Stimulated activated CD4-positive, alpha-beta T cell treated with anti-CD3 and anti-CD28 coated beads, Interleukin-1b, Interleukin-23, amount 100 ng/mL, for 48 hours (primary cell): ENCODE results near the gene TF.
"Not testable (repeated sequence)": the region's sequence is repeated elsewhere in the genome, so short reads cannot be mapped to it uniquely, and the experiment has no call there.

Source experiments
- DNase-seq: peaks from one replicate; pipeline ENCODE4 v3.0.0-alpha.2; 2020

The TF gene

DNA sequence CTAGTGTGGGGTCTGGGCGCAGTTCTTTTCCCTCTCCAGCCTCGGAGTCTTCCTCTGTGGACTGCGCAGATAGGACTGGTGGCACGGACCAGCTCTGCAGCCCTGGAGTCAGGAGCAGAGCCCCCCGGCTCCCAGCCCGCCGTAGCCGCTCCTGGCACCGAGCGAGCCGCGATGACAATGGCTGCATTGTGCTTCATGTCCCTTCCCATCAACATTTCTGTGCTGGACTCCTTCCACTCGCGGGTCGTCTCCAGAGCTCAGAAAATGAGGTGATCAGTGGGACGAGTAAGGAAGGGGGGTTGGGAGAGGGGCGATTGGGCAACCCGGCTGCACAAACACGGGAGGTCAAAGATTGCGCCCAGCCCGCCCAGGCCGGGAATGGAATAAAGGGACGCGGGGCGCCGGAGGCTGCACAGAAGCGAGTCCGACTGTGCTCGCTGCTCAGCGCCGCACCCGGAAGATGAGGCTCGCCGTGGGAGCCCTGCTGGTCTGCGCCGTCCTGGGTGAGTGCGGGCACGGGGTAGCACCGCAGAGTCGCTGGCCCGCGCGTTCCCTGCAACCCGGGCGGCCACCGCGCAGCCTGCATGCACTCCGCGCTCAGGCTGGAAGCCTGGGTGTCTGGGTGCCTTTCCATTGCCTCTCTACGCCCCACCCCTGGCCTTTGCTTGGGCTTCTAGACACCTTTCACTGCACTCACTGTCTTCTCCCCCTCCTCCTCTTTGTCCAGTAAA is at the start of gene TF:
Gene TF, plus strand, starts transcription at position 413 of the 731 bp plus-strand sequence. Its CDS starts 48 bp downstream, at position 461.
- DNase-seq: no peak

DNA sequence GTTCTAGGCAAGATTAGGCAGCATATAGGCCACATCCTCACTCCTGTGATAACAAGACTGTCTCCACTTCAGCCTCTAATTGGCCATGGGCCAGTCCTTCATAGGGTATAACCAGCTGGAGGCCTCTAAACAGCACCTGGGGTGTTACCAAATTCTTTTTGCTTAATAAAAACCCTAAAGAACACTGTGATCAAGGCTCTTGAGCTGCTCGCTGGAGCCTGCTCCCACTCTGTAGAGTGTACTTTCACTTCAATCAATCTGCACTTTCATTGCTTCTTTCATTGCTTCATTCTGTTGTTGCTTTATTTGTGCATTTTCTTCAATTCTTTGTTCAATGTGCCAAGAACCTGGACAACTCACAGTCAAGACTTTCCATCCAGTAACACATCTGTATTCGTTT is 48.2 kb upstream of the TF start:
- no peak for DNase-seq

DNA sequence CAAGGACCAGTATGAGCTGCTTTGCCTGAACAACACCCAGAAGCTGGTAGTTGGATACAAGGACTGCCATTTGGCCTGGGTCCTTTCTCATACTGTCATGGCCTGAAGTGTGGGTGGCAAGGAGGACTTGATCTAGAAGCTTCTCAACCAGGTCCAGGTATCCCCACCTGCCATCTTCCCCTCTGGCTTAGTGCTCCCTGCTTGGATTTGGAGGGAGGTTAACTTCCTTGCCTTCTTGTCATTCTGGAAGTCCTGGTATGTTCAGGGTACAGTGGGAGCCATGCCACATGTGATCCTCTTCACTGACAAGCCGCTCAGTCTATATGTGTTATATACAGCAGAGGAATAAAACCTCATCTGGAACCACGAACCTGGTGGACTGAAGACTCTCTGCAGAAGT is 46.7 kb upstream of the TF start:
- no peak for DNase-seq

DNA sequence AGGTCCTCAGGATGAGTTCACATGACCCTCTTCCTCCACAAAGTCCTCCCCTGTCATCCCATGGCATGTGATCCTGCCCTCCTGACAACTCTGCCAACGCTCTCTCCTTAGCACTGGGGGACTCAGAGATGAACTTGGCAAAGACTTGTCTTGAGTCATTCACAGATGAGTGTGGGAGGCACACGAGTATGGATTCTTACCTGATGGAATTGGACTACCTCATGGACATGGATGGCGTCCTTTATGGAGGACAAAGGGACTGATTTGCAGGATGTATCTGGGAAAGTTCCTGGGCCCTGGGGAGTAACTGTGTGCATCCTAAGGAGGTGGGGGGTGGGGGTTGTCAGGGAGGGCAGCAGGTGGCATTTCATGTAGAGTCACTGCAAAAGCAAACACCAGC is 46.3 kb upstream of the TF start:
- no peak for DNase-seq

DNA sequence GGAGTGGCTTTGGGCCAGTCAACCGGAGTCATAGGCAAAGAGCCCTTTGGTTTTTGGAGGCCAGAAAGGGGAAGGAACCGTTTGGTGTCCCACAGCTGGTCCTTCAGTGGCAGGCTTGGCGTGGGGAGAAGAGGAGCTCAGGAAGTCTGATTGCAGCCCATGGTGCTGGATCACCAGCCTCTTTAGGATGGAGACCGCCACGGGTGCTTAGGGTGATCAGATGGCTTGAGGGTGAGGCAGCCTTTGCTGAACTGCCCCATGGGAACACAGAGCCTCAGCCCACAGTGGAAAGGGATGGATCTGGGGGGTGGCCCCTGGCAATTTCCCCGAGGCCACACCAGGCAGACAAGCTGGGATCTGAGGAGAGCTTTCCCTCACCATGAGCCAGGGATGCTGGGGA is 45.8 kb upstream of the TF start:
- no peak for DNase-seq

DNA sequence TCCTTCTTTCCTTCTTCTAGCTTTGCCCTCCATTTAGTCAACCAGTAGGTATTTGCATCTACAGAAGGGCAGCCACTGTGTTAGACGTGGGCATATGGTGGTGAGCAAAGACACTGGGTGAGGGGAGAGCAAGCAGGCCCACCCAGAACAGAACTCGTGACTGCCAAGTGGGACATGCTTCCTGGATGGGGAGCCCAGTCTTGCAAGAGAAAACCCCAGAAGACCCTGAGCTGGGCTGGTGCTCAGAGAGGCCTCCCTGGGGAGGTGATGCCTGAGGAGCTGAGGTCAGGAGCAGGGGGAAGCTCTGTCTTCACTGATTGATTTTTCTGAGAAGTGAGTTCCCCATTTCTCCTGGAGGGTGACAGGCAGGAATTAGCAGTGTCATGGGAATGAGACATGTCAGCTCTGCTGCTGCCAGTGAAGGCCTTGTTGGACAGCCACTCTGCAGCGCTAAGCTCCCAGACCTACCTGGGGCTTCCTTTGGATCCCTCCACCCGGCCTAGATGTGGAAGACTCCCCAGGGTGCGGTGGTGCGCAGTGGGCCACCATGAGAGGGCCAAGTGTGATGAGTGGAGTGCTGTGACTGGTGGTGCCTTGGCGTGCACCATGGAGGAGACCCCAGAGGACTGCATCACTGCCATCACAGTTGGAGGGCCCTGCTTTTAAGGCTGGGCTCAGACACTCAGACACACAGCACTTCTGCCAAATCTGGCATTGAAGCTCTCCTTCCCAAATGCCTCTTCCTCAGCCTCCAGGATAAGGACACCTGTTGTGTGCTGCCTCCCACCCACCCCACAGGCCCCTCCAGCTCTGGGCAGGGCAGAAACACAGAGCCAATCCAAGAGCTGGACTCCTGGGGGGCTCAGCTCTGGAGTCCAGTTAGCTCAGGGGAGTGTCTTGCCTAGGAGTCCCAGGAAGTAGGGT is 44.5 kb upstream of the TF start:
- DNase-seq: no peak

- no peak for DNase-seq
Measured at GRCh38 chr3:133703915-133704314, 42.3 kb upstream of the TF start.

GRCh38 chr3:133706033-133706432 is 40.2 kb upstream of the TF start:
- no peak for DNase-seq

GRCh38 chr3:133709139-133709750 is 36.9 kb upstream of the TF start:
- DNase-seq: no peak

DNA sequence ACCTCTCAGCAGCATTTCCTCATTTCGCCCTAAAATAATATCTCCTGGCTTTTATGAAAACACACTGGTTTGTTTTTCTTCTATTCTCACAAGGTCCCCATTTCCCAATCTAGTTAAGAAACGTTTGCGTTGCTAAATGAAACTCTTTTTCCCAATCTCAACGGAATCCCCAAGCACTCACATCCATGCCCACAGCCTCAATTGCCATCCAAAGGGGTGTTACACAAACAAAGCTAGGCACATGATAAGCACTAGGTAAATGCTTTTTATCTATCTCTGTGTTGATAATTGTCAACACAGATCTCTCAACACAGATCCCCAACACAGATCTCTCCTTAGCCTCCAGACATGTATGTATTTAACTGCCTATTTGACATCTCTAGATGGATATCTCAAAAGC is 35.2 kb upstream of the TF start:
- DNase-seq: no peak

DNA sequence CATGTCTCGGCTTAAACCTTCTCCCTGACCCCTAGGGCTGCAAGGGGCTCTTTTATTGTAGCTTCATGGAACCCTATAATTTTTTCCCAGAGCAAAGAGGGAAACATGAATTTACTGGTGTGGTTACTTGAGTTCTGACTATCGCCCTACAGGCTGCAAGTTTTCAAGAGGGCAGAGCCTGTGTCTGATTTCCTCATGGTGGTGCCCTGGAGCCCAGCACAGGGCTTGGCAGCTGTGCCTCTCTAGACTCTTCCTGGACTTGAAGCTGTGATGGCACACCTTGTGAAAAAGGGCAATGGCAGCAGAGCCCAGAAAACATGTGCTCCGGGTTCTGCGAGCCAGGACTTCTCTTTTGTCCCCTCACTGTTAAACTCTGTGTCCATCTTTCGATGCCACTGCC is 34.2 kb upstream of the TF start:
- no peak for DNase-seq

GRCh38 chr3:133713347-133713746 is 32.8 kb upstream of the TF start:
- no peak for DNase-seq

- no peak for DNase-seq
Measured at GRCh38 chr3:133717424-133717823, 28.8 kb upstream of the TF start.

DNA sequence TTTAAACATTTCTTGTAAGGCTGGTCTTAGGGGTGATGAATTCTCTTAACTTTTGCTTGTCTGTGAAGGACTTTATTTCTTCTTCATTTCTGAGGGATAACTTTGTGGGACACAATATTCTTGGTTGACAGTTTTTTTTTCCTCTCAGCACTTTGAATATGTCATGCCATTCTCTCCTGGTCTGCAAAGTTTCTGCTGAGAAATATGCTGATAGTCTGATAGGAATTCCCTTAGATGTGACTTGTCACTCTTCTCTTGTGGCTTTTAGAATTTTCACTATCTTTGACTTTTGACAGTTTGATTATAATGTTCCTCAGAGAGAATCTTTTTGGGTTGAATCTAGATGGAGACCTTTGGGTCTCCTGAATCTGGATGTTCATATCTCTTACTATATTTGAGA is 23.3 kb upstream of the TF start:
- DNase-seq: no peak

DNA sequence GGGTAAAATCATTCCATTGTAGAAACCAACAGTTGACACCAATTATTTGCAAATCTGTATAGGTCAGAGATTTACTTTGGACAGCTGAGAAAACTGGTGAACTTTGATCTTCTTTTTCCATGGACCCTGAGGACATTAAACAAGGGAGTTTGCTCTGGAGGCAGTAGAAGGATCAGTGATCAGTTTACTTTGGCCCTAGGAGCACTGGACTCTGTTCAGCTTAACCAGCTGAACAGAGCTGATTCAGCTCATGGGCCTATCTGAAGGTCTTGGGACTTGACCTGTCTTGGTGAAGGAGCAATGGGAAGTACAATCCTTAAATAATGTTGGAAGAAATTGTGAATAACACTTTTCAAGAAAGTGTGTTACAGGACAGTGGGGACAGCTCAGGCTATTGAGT is 15.2 kb upstream of the TF start:
- DNase-seq: no peak

DNA sequence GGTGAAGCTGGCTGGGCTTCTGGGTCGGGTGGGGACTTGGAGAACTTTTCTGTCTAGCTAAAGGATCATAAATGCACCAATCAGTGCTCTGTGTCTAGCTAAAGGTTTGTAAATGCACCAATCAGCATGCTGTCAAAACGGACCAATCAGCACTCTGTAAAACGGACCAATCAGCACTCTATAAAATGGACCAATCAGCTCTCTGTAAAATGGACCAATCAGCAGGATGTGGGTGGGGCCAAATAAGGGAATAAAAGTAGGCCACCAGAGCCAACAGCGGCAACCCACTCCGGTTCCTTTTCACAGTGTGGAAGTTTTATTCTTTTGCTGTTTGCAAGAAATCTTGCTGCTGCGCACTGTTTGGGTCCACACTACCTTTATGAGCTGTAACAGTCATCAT is 14.0 kb upstream of the TF start:
- not testable (repeated sequence) for DNase-seq

GRCh38 chr3:133733226-133733625 is 13.0 kb upstream of the TF start:
- DNase-seq: no peak

- DNase-seq: no peak
Measured at GRCh38 chr3:133734305-133734704, 11.9 kb upstream of the TF start.

DNA sequence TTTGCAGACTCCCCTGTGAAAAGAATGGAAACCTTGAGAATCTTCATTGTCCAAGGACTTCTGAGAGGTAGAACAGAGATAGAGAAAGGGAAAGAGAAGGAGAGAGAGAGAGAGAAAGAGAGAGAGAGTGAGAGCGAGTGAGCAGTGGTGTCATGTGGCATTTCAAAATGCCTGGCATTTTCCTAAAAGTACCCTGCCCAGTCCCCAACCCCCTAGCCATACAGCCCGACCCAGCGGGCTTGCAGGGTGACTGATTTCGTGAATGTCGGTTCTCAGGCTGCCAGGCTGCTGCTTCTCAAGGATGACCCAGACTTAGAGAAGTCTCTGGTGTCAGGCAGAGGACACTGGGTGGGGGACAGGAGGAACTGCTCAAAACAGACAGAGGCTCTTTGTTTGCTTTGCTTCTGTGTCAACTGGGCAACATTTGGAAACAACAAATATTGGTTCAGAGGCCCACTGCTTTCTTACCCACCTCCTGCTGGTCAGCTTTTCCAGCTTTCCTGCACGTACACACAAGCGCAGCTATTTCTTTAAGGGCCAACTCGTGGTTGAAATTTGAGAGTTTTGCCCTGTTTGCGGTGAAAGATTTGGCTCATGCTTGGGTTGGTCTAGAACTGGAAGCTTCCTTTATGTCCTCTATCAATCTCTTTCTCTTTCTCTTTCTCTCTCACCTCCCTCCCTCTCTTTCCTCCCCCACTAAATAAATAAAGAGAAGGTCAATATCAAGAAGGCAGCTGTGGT is 3.7 kb upstream of the TF start:
- no peak for DNase-seq

- no peak for DNase-seq
Measured at GRCh38 chr3:133744241-133744640, 2.0 kb upstream of the TF start.

- DNase-seq: no peak
Measured at GRCh38 chr3:133745108-133745507, 1.1 kb upstream of the TF start.

DNA sequence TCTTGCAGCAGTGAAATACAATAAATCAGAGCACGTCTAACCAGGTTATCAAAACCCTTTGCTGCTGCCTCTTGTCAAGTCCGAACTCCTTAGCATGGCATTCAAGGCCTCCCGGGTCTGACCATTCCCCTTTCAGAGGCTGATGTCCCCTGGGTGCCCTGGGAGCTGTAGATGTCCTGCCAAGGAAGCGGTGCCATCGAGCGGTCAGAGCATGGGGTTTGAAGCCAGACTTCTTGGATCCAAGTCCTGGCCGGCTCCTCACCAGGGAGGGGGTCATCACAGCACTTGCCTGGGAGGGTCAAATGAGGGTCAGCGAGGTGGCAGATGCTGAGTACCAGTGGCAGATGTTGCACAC is 496 bp downstream of the TF start:
- no peak for DNase-seq

DNA sequence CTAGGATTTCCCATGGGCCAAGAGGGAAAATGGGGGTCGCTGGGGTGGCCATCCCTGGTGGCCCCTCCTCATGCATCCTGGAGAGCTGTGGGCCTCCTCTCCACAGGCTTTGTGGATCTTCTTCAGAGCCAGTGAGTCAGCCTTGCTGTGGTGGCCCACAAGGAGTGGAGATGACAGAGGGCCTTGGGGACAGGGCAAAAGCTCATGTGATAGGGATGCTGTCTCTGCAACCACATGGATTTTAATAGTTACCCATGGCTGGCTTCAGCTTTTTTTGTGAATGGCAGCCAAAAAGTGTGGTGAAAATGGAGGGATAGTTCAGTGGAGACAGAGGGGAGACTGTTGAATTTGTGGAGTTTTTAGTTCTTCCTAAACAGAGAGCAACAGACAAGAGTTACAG is 1.2 kb downstream of the TF start:
- no peak for DNase-seq
